ENCODE data around the gene FAXDC2.

The FAXDC2 gene

DNA sequence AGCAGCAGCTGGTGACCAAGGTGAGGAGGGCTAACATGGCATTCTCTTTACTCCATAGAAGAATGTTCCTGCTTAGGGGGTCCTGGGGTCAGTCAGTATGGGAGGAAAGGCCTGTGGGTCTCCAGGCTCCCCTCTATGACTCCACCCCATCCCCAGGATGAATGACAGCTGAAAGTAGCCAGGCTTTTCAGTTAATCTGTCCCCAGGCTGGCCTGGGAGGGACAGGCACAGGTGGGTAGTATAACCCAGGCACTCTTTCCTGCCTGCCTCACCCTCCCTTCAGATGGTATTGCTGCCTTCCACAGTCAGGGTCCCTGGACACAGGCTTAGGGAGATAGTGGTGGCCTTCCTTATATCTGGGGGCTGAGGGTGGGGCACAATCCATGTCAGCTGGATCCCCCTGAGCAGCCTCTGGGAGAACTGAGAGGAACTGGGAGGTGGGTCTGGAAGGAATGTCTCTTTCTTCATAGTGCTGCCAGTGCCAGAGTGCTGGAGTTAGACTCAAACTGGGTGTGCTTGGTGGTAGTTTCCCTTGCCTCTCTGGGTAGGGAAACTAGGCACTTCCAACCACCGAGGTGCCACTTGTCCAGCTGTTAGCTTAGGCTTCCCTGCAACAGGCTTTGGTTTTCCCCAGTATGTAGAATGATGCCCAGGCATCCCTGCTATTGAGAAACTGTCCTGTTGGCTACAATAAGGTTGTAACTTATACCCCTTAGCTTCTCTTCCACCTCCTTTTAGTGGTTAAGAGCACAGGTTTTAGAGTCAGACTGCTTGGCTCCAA, 67.4 kb downstream of the FAXDC2 start:
- TF ChIP-seq, protein P1, sequence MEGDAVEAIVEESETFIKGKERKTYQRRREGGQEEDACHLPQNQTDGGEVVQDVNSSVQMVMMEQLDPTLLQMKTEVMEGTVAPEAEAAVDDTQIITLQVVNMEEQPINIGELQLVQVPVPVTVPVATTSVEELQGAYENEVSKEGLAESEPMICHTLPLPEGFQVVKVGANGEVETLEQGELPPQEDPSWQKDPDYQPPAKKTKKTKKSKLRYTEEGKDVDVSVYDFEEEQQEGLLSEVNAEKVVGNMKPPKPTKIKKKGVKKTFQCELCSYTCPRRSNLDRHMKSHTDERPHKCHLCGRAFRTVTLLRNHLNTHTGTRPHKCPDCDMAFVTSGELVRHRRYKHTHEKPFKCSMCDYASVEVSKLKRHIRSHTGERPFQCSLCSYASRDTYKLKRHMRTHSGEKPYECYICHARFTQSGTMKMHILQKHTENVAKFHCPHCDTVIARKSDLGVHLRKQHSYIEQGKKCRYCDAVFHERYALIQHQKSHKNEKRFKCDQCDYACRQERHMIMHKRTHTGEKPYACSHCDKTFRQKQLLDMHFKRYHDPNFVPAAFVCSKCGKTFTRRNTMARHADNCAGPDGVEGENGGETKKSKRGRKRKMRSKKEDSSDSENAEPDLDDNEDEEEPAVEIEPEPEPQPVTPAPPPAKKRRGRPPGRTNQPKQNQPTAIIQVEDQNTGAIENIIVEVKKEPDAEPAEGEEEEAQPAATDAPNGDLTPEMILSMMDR (IDR thresholded peaks at IDR 0.05; ENCODE audit: low read depth, low read length): no peak
- TF ChIP-seq EZH2phosphoT487 (IDR thresholded peaks at IDR 0.05; ENCODE audit: low read depth): no peak
- Histone ChIP-seq H3K4me3 (ENCODE audit: low read length) (no peak overlapping the region), H3K4me1 (ENCODE audit: low read length) (peaks cover 9% of the 10 kb centered on the region), H3K9ac (ENCODE audit: low read length) (no peak overlapping the region), H3K27me3 (ENCODE audit: low read depth, low read length) (no peaks in the 10 kb centered on the region), H3K9me3 (ENCODE audit: insufficient read depth, low read length) (no peaks in the 10 kb centered on the region), H2AFZ (ENCODE audit: low read depth, low read length) (no peak overlapping the region), H3K27ac (ENCODE audit: low read length) (no peak overlapping the region), H4K20me1 (ENCODE audit: insufficient read depth, low read length) (peaks cover 96% of the 10 kb centered on the region), H3K4me2 (ENCODE audit: low read length) (no peak overlapping the region), H3K79me2 (ENCODE audit: low read length) (peaks cover 100% of the 10 kb centered on the region), H3K36me3 (replicated peaks; ENCODE audit: low read depth, low read length) (peaks cover 4% of the 10 kb centered on the region)

DNA sequence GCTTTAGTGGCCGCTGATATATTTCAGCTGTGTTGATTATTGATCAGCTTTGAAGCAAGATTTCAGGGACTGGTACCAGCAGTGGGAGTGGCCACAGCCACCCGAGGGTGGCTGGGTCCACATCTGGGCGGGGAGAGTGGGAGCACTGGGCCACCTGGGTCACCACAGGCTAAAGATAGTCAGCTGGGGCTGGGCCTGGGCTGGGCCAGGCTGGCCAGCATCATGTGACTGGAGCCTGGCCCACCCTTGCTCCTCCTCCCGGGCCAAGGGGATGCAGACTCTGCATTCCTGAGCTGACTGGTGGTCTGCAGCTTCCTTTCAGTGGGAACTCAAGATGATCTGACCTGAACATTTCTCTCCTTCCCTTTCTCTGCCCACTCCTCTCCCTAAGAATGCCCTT, 68.1 kb downstream of the FAXDC2 start:
- H3K4me1 ChIP-seq (ENCODE audit: low read length): peaks cover 9% of the 10 kb centered on the region
- H3K9me3 ChIP-seq (ENCODE audit: insufficient read depth, low read length): no peaks in the 10 kb centered on the region
- TF ChIP-seq, protein P1 (IDR thresholded peaks at IDR 0.05; ENCODE audit: low read depth, low read length): no peak
- no peak for TF ChIP-seq EZH2phosphoT487 (IDR thresholded peaks at IDR 0.05; ENCODE audit: low read depth)
- peaks cover 93% of the 10 kb centered on the region for H4K20me1 ChIP-seq (ENCODE audit: insufficient read depth, low read length)
- H3K4me2 ChIP-seq (ENCODE audit: low read length): no peak overlapping the region
- no peaks in the 10 kb centered on the region for H3K27me3 ChIP-seq (ENCODE audit: low read depth, low read length)
- no peak overlapping the region for H3K4me3 ChIP-seq (ENCODE audit: low read length)
- no peak overlapping the region for H3K27ac ChIP-seq (ENCODE audit: low read length)
- no peak overlapping the region for H2AFZ ChIP-seq (ENCODE audit: low read depth, low read length)
- no peak overlapping the region for H3K9ac ChIP-seq (ENCODE audit: low read length)
- peaks cover 4% of the 10 kb centered on the region for H3K36me3 ChIP-seq (replicated peaks; ENCODE audit: low read depth, low read length)
- peaks cover 100% of the 10 kb centered on the region for H3K79me2 ChIP-seq (ENCODE audit: low read length)

DNA sequence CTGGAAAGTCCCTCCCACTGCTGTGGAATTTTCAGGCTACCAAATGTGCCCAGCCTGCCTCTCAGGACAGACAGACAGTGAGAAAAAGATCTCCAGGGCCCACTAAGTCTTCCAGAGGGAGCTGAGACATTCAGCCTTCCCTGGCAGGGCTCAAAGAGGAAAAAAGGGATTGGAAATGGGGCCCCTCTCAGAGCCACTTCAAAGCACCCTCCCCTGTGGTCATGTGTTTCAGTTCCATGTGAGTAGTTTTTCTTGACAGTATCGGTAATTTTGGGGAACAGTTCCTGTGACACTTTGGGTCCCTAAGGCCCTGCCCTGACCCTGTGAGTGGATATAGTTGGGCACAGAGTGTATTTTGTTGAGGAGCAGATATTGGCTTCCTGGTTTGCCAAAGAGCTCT, 70.3 kb downstream of the FAXDC2 start:
- Histone ChIP-seq H3K27me3 (ENCODE audit: low read depth, low read length) (no peaks in the 10 kb centered on the region), H3K79me2 (ENCODE audit: low read length) (peaks cover 100% of the 10 kb centered on the region), H2AFZ (ENCODE audit: low read depth, low read length) (no peak overlapping the region), H4K20me1 (ENCODE audit: insufficient read depth, low read length) (peaks cover 95% of the 10 kb centered on the region), H3K4me2 (ENCODE audit: low read length) (no peak overlapping the region), H3K36me3 (replicated peaks; ENCODE audit: low read depth, low read length) (peaks cover 4% of the 10 kb centered on the region), H3K9me3 (ENCODE audit: insufficient read depth, low read length) (no peaks in the 10 kb centered on the region), H3K27ac (ENCODE audit: low read length) (no peak overlapping the region), H3K4me1 (ENCODE audit: low read length) (peaks cover 9% of the 10 kb centered on the region), H3K9ac (ENCODE audit: low read length) (no peak overlapping the region), H3K4me3 (ENCODE audit: low read length) (no peak overlapping the region)
- TF ChIP-seq, protein P1 (IDR thresholded peaks at IDR 0.05; ENCODE audit: low read depth, low read length): no peak
- TF ChIP-seq EZH2phosphoT487 (IDR thresholded peaks at IDR 0.05; ENCODE audit: low read depth): no peak

DNA sequence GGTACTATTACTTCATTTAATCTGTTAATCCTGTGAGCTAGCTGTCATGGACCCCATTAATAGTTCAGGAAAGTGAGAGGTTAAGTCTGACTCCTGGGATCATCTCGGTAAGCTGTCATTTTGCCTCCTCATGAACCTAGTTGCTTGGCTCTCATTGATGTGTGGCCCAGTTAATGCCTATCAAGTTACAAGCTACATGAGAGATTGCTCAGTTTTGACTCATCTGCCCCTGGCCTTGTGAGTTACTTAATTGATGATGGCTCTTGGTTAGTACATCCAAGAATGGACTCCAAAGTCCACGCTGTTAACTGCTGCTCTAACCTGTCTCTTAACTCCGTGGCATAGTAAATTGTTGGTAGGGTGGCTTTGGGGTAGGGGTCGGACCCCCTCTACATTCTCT, 71.3 kb downstream of the FAXDC2 start:
- Histone ChIP-seq H3K9ac (ENCODE audit: low read length) (no peak overlapping the region), H3K4me2 (ENCODE audit: low read length) (no peak overlapping the region), H3K9me3 (ENCODE audit: insufficient read depth, low read length) (no peaks in the 10 kb centered on the region), H3K4me3 (ENCODE audit: low read length) (no peak overlapping the region), H3K27ac (ENCODE audit: low read length) (no peak overlapping the region), H3K36me3 (replicated peaks; ENCODE audit: low read depth, low read length) (no peaks in the 10 kb centered on the region), H2AFZ (ENCODE audit: low read depth, low read length) (no peak overlapping the region), H3K79me2 (ENCODE audit: low read length) (peaks cover 100% of the 10 kb centered on the region), H4K20me1 (ENCODE audit: insufficient read depth, low read length) (peaks cover 95% of the 10 kb centered on the region), H3K4me1 (ENCODE audit: low read length) (peaks cover 9% of the 10 kb centered on the region), H3K27me3 (ENCODE audit: low read depth, low read length) (no peaks in the 10 kb centered on the region)
- no peak for TF ChIP-seq EZH2phosphoT487 (IDR thresholded peaks at IDR 0.05; ENCODE audit: low read depth)
- TF ChIP-seq, protein P1 (IDR thresholded peaks at IDR 0.05; ENCODE audit: low read depth, low read length): no peak
